ENCODE measurements around the gene CHIT1. TPM values are rescaled to one million over a fixed set of nuclear protein-coding genes. Genes with fewer than 3 reads are reported as not detected.
A peak's percentile ranks its signal among the peaks of the same experiment; 100 is the strongest.
"Not testable (repeated sequence)": the region's sequence is repeated elsewhere in the genome, so short reads cannot be mapped to it uniquely, and the experiment has no call there.

CHIT1 gene
- total RNA-seq, 1 donor from 2014 or later = 0.48 TPM

- intact Hi-C loops (cut with DNase I) = loop anchor here (5.0 kb wide), 2 partner anchors 218 to 232 kb away; no protein-coding TSS in a partner anchor
- DNase-seq (no peak), ATAC-seq (ENCODE audit: poor library complexity) (no peak)
These were observed 39.6 kb upstream of the CHIT1 start for GRCh38 chr1:203268901-203269653.

- ATAC-seq (ENCODE audit: poor library complexity) = no peak
- intact Hi-C loops (cut with DNase I) = loop anchor here (5.0 kb wide), 2 partner anchors 219 to 231 kb away; no protein-coding TSS in a partner anchor
These were observed 38.4 kb upstream of the CHIT1 start for GRCh38 chr1:203267912-203268311.

GRCh38 chr1:203267347-203267846 lies 37.9 kb upstream of the CHIT1 start:
- DNase-seq (peak; percentile 89), ATAC-seq (ENCODE audit: poor library complexity) (peak; percentile 89)
- intact Hi-C loops (cut with DNase I) = loop anchor here (5.0 kb wide), 2 partner anchors 220 to 230 kb away; no protein-coding TSS in a partner anchor

More at GRCh38 chr1:203267912-203268311, 38.4 kb upstream of the CHIT1 start:
- no peak for DNase-seq

GRCh38 chr1:203266140-203266539 lies 36.7 kb upstream of the CHIT1 start:
- DNase-seq; ATAC-seq (ENCODE audit: poor library complexity): not testable (repeated sequence)
- intact Hi-C loops (cut with DNase I) = loop anchor here (5.0 kb wide), 2 partner anchors 221 to 229 kb away; no protein-coding TSS in a partner anchor

- no peak for DNase-seq
- ATAC-seq (ENCODE audit: poor library complexity) = no peak
- intact Hi-C loops (cut with DNase I) = loop anchor here (5.0 kb wide), 2 partner anchors 222 to 228 kb away; no protein-coding TSS in a partner anchor
These were observed 36.1 kb upstream of the CHIT1 start for GRCh38 chr1:203265541-203265940.

- no peak for ATAC-seq (ENCODE audit: poor library complexity)
- intact Hi-C loops (cut with DNase I) = no loop called here
- no peak for DNase-seq
These were observed 34.6 kb upstream of the CHIT1 start for GRCh38 chr1:203264052-203264501.

GRCh38 chr1:203263496-203263895 lies 34.0 kb upstream of the CHIT1 start:
- ATAC-seq (ENCODE audit: poor library complexity) (no peak), DNase-seq (no peak)
- intact Hi-C loops (cut with DNase I) = no loop called here

GRCh38 chr1:203256636-203257035 lies 27.2 kb upstream of the CHIT1 start:
- ATAC-seq (ENCODE audit: poor library complexity); intact Hi-C loops (cut with DNase I); DNase-seq: not testable (repeated sequence)

- intact Hi-C loops (cut with DNase I); DNase-seq; ATAC-seq (ENCODE audit: poor library complexity): not testable (repeated sequence)
These were observed 25.3 kb upstream of the CHIT1 start for GRCh38 chr1:203254782-203255181.

- ATAC-seq (ENCODE audit: poor library complexity) (no peak), DNase-seq (no peak)
- intact Hi-C loops (cut with DNase I) = no loop called here
These were observed 23.2 kb upstream of the CHIT1 start for GRCh38 chr1:203252678-203253077.

GRCh38 chr1:203251466-203251865 lies 22.0 kb upstream of the CHIT1 start:
- ATAC-seq (ENCODE audit: poor library complexity) (no peak), DNase-seq (no peak)
- intact Hi-C loops (cut with DNase I) = no loop called here

GRCh38 chr1:203250911-203251310 lies 21.4 kb upstream of the CHIT1 start:
- ATAC-seq (ENCODE audit: poor library complexity) (no peak), DNase-seq (no peak)
- intact Hi-C loops (cut with DNase I) = no loop called here

GRCh38 chr1:203244776-203245175 lies 15.3 kb upstream of the CHIT1 start:
- intact Hi-C loops (cut with DNase I) = no loop called here
- DNase-seq (no peak), ATAC-seq (ENCODE audit: poor library complexity) (no peak)

GRCh38 chr1:203241708-203242107 lies 12.2 kb upstream of the CHIT1 start:
- ATAC-seq (ENCODE audit: poor library complexity); intact Hi-C loops (cut with DNase I); DNase-seq: not testable (repeated sequence)

- intact Hi-C loops (cut with DNase I) = no loop called here
- ATAC-seq (ENCODE audit: poor library complexity) (no peak), DNase-seq (no peak)
These were observed 10.2 kb upstream of the CHIT1 start for GRCh38 chr1:203239526-203240305.

GRCh38 chr1:203239081-203239480 lies 9.6 kb upstream of the CHIT1 start:
- ATAC-seq (ENCODE audit: poor library complexity) = no peak
- no peak for DNase-seq
- intact Hi-C loops (cut with DNase I) = no loop called here

GRCh38 chr1:203238535-203238934 lies 9.1 kb upstream of the CHIT1 start:
- no peak for DNase-seq
- intact Hi-C loops (cut with DNase I) = no loop called here
- ATAC-seq (ENCODE audit: poor library complexity) = no peak

GRCh38 chr1:203234901-203235300 lies 5.4 kb upstream of the CHIT1 start:
- intact Hi-C loops (cut with DNase I); DNase-seq; ATAC-seq (ENCODE audit: poor library complexity): not testable (repeated sequence)

GRCh38 chr1:203228670-203229069 lies 803 bp downstream of the CHIT1 start:
- intact Hi-C loops (cut with DNase I) = no loop called here
- DNase-seq = no peak
- no peak for ATAC-seq (ENCODE audit: poor library complexity)
